Nephron progenitor cell (in vitro differentiated cells): ENCODE data around the gene NDUFV3.

Experiments
- DNase-seq: peaks from one replicate; pipeline ENCODE4 v3.0.0; 2021
- H3K27ac Mint-ChIP-seq: 2 replicates; pipeline ENCODE4 v1.8.0; 2021; ENCODE audit warnings: mild to moderate bottlenecking, moderate library complexity, mixed read lengths
- H3K27me3 Mint-ChIP-seq: 2 replicates; pipeline ENCODE4 v1.8.0; 2021; ENCODE audit warnings: mild to moderate bottlenecking, low read depth, mixed read lengths; ENCODE audit not compliant: poor library complexity
- H3K36me3 Mint-ChIP-seq: 2 replicates; pipeline ENCODE4 v1.8.0; 2021; ENCODE audit warnings: low read depth, mixed read lengths
- H3K4me1 Mint-ChIP-seq: 2 replicates; pipeline ENCODE4 v1.8.0; 2021; ENCODE audit warnings: mixed read lengths
- H3K4me3 Mint-ChIP-seq: 2 replicates; pipeline ENCODE4 v1.8.0; 2021; ENCODE audit warnings: mild to moderate bottlenecking, moderate library complexity, mixed read lengths
- H3K9me3 Mint-ChIP-seq: 2 replicates; pipeline ENCODE4 v1.8.0; 2021; ENCODE audit warnings: mild to moderate bottlenecking, moderate library complexity, mixed read lengths
- TF ChIP-seq, protein P1 (sequence below): fragments of 200-600 bp; sonication (generic); IDR thresholded peaks from 2 replicates; pipeline ENCODE4 v1.5.0; 2021; ENCODE audit warnings: antibody characterized with exemption

Gene NDUFV3

DNA sequence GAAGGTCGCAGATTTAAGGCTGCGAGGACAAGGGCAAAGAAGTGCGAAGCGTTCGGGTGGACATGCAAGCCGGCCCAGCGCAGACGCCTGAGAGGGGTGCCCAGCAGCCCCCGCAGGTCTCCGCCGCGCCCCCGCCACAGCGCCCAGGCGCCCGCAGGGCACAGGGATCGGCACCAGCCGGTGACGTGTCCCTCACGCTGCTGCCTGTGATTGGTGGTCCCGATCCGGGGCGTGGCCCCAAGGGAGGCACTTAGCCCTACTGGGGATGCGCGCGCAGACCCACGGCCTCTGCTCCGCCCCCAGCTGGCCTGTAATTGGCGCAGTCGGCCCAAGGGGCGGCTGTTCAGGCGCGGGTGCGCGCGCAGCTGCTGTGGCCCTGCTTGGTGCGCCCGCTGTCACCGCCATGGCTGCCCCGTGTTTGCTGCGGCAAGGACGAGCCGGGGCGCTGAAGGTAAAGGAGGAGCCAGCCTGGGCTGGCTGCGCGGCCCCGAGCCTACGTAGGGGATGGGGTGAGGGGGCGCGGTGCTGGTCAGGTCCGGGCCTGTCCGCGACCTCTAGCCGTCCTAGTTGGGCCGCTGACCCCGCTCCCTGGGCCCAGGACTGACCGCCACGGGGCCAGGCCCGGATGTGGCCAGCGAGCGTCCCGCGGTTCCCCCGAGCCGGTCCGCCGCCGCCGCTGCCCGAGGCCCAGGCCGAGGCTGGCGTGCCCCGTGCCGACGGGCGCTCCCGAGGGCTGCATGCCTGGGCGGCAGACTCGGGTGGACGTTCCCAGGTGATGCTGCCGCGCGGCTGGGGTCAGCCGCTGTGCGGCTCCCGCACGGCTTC lies at the start of gene NDUFV3:
TSS of gene NDUFV3 (plus strand) at position 379 of the 825 bp plus-strand sequence. CDS start at position 404, 25 bp downstream.
- peak within 1 kb of the TSS; percentile 97 for H3K27ac Mint-ChIP-seq
- TF ChIP-seq, protein P1, sequence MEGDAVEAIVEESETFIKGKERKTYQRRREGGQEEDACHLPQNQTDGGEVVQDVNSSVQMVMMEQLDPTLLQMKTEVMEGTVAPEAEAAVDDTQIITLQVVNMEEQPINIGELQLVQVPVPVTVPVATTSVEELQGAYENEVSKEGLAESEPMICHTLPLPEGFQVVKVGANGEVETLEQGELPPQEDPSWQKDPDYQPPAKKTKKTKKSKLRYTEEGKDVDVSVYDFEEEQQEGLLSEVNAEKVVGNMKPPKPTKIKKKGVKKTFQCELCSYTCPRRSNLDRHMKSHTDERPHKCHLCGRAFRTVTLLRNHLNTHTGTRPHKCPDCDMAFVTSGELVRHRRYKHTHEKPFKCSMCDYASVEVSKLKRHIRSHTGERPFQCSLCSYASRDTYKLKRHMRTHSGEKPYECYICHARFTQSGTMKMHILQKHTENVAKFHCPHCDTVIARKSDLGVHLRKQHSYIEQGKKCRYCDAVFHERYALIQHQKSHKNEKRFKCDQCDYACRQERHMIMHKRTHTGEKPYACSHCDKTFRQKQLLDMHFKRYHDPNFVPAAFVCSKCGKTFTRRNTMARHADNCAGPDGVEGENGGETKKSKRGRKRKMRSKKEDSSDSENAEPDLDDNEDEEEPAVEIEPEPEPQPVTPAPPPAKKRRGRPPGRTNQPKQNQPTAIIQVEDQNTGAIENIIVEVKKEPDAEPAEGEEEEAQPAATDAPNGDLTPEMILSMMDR, result no peak
- peak; percentile 100 for DNase-seq
- peaks cover 19% of the 10 kb centered on the region for H3K36me3 Mint-ChIP-seq
- no peaks in the 10 kb centered on the region for H3K9me3 Mint-ChIP-seq
- H3K27me3 Mint-ChIP-seq, result peaks cover 2% of the 10 kb centered on the region
- peak within 1 kb of the TSS; percentile 88 for H3K4me3 Mint-ChIP-seq
- H3K4me1 Mint-ChIP-seq, result peaks cover 12% of the 10 kb centered on the region

DNA sequence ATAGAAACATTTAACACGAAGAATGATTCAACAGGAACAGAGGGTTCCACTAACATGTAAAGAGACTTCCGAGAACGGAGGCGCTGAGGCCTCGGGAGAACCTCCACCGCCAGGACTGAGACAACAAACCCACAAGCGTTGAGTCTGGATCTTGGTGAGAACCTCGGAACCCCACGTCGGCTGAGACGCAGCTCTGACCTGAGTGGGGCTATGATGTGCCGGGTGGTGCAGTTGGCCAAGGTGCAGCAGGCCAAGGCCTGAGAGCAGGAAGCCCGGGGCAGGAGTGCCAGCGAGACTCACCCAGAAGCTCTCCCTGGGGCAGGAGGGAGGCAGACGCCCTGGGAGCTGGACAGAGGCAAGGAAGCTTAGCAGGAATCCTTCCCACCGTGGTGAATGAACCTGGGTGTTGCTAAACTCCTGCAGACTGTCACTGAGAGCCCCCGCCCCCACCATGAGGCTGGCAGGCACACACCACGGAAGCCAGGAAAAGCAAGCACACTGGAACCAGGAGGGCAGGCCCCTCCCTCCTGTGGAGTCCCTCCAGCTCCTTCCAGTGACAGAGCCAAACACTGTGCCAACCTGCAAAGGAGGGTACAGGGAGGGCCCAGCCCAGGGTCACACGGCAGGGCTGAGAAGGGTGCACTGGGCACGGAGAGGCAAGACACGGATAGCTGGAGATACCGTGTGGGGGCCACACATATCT lies 48.5 kb upstream of the NDUFV3 start:
- peak overlapping the region; percentile 80 for H3K27ac Mint-ChIP-seq
- peaks cover 45% of the 10 kb centered on the region for H3K36me3 Mint-ChIP-seq
- no peaks in the 10 kb centered on the region for H3K4me1 Mint-ChIP-seq
- H3K27me3 Mint-ChIP-seq, result peaks cover 4% of the 10 kb centered on the region
- DNase-seq, result no peak
- H3K4me3 Mint-ChIP-seq, result no peak overlapping the region
- TF ChIP-seq, protein P1, result no peak
- no peaks in the 10 kb centered on the region for H3K9me3 Mint-ChIP-seq

DNA sequence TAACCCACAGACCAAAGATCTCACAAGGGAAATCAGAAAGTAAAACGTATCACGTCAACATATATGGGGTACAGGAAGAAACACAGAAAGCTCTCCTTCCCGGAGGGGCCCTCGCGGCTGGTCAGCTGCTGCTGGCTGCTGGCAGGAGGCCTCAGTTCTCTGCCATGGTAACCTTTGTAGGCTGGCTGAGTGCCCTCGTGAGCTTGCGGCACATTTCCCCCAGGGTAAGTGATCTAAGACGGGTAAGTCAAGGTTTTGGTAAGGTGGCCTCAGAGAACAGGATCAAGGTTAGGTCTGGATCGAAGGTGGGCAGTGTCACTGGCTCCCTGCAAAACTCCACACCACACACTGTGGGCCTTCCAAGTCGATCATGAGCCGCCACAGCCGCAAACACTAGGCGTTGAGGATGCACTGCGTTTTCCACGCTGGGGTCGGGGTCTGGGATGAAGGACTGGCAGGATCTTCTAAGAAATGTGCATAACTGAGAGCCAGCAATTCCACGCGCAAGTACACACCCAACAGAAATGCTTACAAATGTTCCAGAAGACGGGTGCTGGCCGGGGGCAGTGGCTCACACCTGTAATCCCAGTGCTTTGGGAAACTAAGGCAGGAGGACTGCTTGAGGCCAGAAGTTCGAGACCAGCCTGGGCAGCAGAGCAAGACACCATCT lies 47.7 kb upstream of the NDUFV3 start:
- Mint-ChIP-seq H3K9me3 (no peaks in the 10 kb centered on the region), H3K36me3 (peaks cover 54% of the 10 kb centered on the region), H3K4me1 (no peaks in the 10 kb centered on the region), H3K27ac (peak overlapping the region; percentile 15), H3K4me3 (no peak overlapping the region), H3K27me3 (peaks cover 4% of the 10 kb centered on the region)
- TF ChIP-seq, protein P1, result no peak
- no peak for DNase-seq

DNA sequence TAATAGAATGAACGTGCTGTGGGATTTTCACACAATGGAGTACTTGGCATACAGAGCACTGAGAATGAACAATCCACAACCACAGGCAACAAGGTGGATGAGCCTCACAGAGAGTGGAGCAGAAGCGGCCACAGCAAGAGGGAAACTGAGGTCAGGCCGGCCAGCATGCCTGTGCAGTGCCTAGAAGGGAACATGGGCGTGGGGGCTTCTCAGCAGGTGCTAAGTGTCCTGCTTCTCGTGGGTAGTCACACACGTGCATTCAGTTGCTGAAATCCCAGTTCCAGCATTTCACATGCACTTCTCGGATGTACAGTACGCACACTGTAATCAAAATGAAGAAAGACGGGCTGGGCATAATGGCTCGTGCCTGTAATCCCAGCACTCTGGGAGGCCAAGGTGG lies 46.9 kb upstream of the NDUFV3 start:
- Mint-ChIP-seq H3K9me3 (no peaks in the 10 kb centered on the region), H3K4me3 (no peak overlapping the region), H3K27me3 (peaks cover 4% of the 10 kb centered on the region), H3K4me1 (no peaks in the 10 kb centered on the region), H3K36me3 (peaks cover 54% of the 10 kb centered on the region), H3K27ac (no peak overlapping the region)
- TF ChIP-seq, protein P1, result no peak
- DNase-seq, result no peak

DNA sequence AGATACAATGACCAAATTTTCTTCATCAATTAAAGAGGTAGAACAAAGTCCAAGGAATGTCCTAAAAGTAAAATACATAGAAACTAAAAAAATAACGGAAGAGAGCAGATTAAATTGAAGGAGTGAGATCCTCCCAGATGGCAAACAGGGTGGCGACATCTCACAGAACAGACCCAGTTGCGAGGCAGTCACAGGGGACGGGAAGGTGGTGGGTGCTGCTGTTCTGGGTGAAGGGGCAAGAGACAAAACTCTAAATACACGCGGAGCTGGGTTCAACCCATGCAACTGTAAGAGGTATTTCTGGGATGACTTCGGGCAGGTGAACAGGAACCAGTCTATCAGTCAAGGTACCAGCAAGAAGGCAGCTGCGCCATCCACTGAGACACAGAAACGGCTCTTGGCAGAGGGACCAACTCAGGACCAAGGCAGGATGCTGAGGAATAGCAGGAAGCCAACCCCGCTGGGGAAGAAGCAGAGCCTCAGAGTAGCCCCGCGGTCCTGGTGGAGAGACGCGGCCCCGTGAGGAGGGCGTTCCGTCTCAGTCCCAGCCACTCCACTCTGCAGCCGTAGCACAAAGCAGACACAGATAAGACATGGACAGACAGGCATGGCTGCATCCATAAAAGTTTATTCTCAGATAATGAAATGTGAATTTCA lies 45.9 kb upstream of the NDUFV3 start:
- Mint-ChIP-seq H3K27ac (peak overlapping the region; percentile 27), H3K4me1 (no peaks in the 10 kb centered on the region), H3K36me3 (peaks cover 54% of the 10 kb centered on the region), H3K9me3 (no peaks in the 10 kb centered on the region), H3K4me3 (no peak overlapping the region), H3K27me3 (peaks cover 4% of the 10 kb centered on the region)
- TF ChIP-seq, protein P1, result no peak
- no peak for DNase-seq
